ENCODE data around the gene PTBP3.
"Not testable (repeated sequence)": the region's sequence is repeated elsewhere in the genome, so short reads cannot be mapped to it uniquely, and the experiment has no call there.

PTBP3 gene

DNA sequence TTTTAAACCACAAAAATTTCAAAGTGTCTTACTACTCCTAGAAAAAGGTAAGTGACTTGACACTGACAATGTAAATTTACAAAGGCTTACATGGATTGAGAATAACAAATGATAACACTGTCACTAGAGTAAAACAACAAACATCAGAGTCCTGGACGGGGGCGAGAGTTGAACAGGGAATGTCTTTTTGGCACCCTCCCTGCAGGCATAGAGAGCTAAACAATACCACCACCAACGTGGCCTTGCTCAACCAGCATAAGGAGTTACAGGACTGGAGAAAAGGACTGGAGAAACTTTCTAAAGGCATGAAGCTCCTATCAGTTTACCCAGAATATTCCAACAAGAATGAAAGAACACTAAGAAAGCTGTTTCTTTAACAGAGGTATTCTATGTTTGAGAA lies 55.3 kb downstream of the PTBP3 start:
- no peaks in the 10 kb centered on the region for H3K4me1 ChIP-seq (ENCODE audit: control insufficient read depth in 1 of 2, insufficient read depth in 2 of 2, low read length in 2 of 2)
- no peak overlapping the region for H3K27ac ChIP-seq (ENCODE audit: low read depth, low read length)
- H3K9me3 ChIP-seq (ENCODE audit: control insufficient read depth in 1 of 2, low read length in 2 of 2) = no peaks in the 10 kb centered on the region
- H3K4me3 ChIP-seq (ENCODE audit: low read depth in 1 of 2, low read length in 2 of 2) = no peak overlapping the region
- no peak overlapping the region for H3K9ac ChIP-seq (ENCODE audit: low read depth in 1 of 2, low read length in 2 of 2)
- no peaks in the 10 kb centered on the region for H3K27me3 ChIP-seq (ENCODE audit: control insufficient read depth in 1 of 2, insufficient read depth in 2 of 2, low read length in 2 of 2)
- peaks cover 0 to 4% of the 10 kb centered on the region in 2 donors for H3K36me3 ChIP-seq (ENCODE audit: control insufficient read depth in 1 of 2, insufficient read depth in 2 of 2, low read length in 2 of 2)

DNA sequence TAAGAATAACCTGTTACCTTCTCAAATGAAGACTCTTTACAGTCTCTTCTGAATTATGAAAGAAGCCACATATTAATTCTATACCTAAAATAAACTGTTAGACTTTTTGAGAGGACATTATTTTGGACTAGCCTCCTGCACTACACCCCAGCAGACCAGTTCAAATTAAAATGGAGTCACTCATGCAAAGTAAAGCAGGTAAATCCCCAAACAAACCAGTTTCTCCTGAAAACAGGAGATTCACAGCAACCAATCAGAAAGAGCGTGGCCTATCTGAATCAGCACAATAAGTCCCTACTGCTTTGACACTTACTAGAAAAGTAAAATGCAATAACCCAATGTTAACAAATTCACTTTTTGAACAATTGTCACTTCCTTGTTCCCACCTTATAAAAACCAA lies 58.8 kb downstream of the PTBP3 start:
- peaks cover 4 to 7% of the 10 kb centered on the region in 2 donors for H3K36me3 ChIP-seq (ENCODE audit: control insufficient read depth in 1 of 2, insufficient read depth in 2 of 2, low read length in 2 of 2)
- H3K4me3 ChIP-seq (ENCODE audit: low read depth in 1 of 2, low read length in 2 of 2) = no peak overlapping the region
- no peaks in the 10 kb centered on the region for H3K27me3 ChIP-seq (ENCODE audit: control insufficient read depth in 1 of 2, insufficient read depth in 2 of 2, low read length in 2 of 2)
- H3K9me3 ChIP-seq (ENCODE audit: control insufficient read depth in 1 of 2, low read length in 2 of 2) = no peaks in the 10 kb centered on the region
- H3K9ac ChIP-seq (ENCODE audit: low read depth in 1 of 2, low read length in 2 of 2) = no peak overlapping the region
- no peak overlapping the region for H3K27ac ChIP-seq (ENCODE audit: low read depth, low read length)
- no peaks in the 10 kb centered on the region for H3K4me1 ChIP-seq (ENCODE audit: control insufficient read depth in 1 of 2, insufficient read depth in 2 of 2, low read length in 2 of 2)

DNA sequence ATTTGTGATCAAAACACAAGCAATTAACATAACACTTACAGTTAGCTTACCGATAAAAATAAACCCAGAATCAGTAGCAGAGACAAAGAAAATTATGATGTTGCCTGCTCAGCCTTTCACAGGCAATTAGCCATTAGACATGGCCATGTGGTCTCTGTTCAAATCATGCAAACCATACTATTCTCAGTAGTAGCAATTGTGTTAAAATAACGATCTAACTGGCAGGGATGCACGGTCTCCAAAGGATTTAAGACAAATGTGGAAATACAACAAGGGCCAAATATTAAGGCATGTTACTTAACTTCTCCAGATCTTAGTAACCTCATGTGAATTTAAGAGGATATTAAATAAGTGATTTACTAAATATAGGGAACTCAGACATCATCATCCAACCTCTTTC lies 59.5 kb downstream of the PTBP3 start:
- Histone ChIP-seq H3K4me3 (ENCODE audit: low read depth in 1 of 2, low read length in 2 of 2) (no peak overlapping the region), H3K27ac (ENCODE audit: low read depth, low read length) (no peak overlapping the region), H3K9me3 (ENCODE audit: control insufficient read depth in 1 of 2, low read length in 2 of 2) (no peaks in the 10 kb centered on the region), H3K36me3 (ENCODE audit: control insufficient read depth in 1 of 2, insufficient read depth in 2 of 2, low read length in 2 of 2) (peaks cover 4 to 7% of the 10 kb centered on the region in 2 donors), H3K9ac (ENCODE audit: low read depth in 1 of 2, low read length in 2 of 2) (no peak overlapping the region), H3K27me3 (ENCODE audit: control insufficient read depth in 1 of 2, insufficient read depth in 2 of 2, low read length in 2 of 2) (no peaks in the 10 kb centered on the region), H3K4me1 (ENCODE audit: control insufficient read depth in 1 of 2, insufficient read depth in 2 of 2, low read length in 2 of 2) (no peaks in the 10 kb centered on the region)

DNA sequence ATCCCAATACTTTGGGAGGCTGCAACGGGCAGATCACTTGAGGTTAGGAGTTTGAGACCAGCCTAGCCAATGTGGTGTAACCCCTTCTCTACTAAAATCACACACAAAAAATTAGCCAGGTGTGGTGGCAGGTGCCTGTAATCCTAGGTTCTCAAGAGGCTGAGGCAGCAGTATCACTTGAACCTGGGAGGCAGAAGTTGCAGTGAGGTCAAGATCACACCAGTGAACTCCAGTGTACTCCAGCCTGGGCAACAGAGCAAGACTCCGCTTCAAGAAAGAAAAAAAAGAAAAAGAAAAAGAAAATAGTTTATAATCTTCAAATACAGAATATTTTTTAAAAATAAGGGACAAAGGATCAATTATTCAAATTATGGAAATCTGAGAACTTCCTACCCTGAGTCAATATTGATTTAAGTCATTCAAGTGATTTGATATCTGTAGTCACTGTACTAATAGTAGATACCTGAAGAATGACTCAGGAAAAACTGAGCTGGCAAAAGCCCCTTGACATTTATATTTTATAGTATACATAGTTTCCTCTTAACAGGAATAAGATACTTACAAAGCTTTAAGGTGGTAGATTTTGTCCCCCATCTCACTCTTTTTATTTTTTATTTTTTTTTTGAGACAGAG lies 61.8 kb downstream of the PTBP3 start:
- H3K4me3 ChIP-seq (ENCODE audit: low read depth in 1 of 2, low read length in 2 of 2) = no peak overlapping the region
- no peak overlapping the region for H3K27ac ChIP-seq (ENCODE audit: low read depth, low read length)
- H3K4me1 ChIP-seq (ENCODE audit: control insufficient read depth in 1 of 2, insufficient read depth in 2 of 2, low read length in 2 of 2) = no peaks in the 10 kb centered on the region
- H3K9ac ChIP-seq (ENCODE audit: low read depth in 1 of 2, low read length in 2 of 2) = no peak overlapping the region
- no peaks in the 10 kb centered on the region for H3K9me3 ChIP-seq (ENCODE audit: control insufficient read depth in 1 of 2, low read length in 2 of 2)
- peaks cover 4 to 7% of the 10 kb centered on the region in 2 donors for H3K36me3 ChIP-seq (ENCODE audit: control insufficient read depth in 1 of 2, insufficient read depth in 2 of 2, low read length in 2 of 2)
- H3K27me3 ChIP-seq (ENCODE audit: control insufficient read depth in 1 of 2, insufficient read depth in 2 of 2, low read length in 2 of 2) = no peaks in the 10 kb centered on the region

DNA sequence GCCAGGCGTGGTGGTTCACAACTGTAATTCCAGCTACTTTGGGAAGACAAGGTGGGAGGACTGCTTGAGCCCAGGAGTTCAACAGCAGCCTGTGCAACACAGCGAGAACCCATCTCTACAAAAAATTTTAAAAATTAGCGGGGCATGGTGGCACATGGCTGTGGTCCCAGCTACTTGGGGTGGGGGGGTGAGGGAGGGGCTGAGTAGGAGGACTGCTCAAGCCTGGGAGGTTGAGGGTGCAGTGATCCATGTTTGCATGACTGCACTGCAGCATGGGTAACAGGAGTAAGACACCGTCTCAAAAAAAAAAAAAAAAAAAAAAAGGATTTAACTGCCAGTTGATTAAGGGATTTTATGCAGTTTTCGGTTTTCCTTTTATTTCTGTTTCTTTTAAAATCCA lies 65.0 kb downstream of the PTBP3 start:
- H3K27me3 ChIP-seq (ENCODE audit: control insufficient read depth in 1 of 2, insufficient read depth in 2 of 2, low read length in 2 of 2) = no peaks in the 10 kb centered on the region
- H3K9me3 ChIP-seq (ENCODE audit: control insufficient read depth in 1 of 2, low read length in 2 of 2) = no peaks in the 10 kb centered on the region
- H3K4me3 ChIP-seq (ENCODE audit: low read depth in 1 of 2, low read length in 2 of 2) = no peak overlapping the region
- no peaks in the 10 kb centered on the region for H3K4me1 ChIP-seq (ENCODE audit: control insufficient read depth in 1 of 2, insufficient read depth in 2 of 2, low read length in 2 of 2)
- no peak overlapping the region for H3K9ac ChIP-seq (ENCODE audit: low read depth in 1 of 2, low read length in 2 of 2)
- peaks cover 0 to 10% of the 10 kb centered on the region in 2 donors for H3K36me3 ChIP-seq (ENCODE audit: control insufficient read depth in 1 of 2, insufficient read depth in 2 of 2, low read length in 2 of 2)
- no peak overlapping the region for H3K27ac ChIP-seq (ENCODE audit: low read depth, low read length)

DNA sequence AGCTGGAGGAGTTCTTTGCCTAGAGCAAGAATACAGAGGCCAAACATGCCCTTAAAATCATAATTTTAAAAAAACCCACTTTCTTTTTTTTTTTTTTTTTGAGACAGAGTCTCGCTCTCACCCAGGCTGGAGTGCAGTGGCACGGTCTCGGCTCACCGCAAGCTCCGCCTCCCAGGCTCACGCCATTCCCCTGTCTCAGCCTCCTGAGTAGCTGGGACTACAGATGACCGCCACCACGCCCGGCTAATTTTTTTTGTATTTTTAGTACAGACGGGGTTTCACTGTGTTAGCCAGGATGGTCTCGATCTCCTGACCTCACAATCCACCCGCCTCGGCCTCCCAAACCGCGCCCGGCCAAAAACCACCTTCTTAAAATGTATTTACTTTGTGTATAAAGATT lies 66.3 kb downstream of the PTBP3 start:
- H3K9me3 ChIP-seq (ENCODE audit: control insufficient read depth in 1 of 2, low read length in 2 of 2); H3K27me3 ChIP-seq (ENCODE audit: control insufficient read depth in 1 of 2, insufficient read depth in 2 of 2, low read length in 2 of 2); H3K27ac ChIP-seq (ENCODE audit: low read depth, low read length); H3K36me3 ChIP-seq (ENCODE audit: control insufficient read depth in 1 of 2, insufficient read depth in 2 of 2, low read length in 2 of 2); H3K4me1 ChIP-seq (ENCODE audit: control insufficient read depth in 1 of 2, insufficient read depth in 2 of 2, low read length in 2 of 2); H3K4me3 ChIP-seq (ENCODE audit: low read depth in 1 of 2, low read length in 2 of 2); H3K9ac ChIP-seq (ENCODE audit: low read depth in 1 of 2, low read length in 2 of 2): not testable (repeated sequence)

DNA sequence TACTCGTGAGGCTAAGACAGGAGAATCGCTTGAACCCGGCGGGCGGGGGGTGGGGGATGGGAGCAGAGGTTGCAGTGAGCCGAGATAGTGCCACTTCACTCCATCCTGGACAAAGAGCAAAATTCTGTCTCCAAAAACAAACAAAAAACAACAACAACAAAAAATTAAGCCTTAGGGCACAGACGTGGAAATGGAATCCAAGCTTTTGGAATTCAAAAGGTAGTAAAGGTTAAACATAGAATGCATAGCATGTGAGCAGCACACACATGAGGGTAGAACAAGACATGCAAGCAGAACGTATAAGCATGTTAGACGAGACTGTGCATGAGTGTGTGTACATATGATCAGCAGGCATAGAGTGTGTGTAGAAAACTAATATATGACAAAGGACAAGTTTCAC lies 68.0 kb downstream of the PTBP3 start:
- Histone ChIP-seq H3K9ac (ENCODE audit: low read depth in 1 of 2, low read length in 2 of 2) (no peak overlapping the region), H3K4me3 (ENCODE audit: low read depth in 1 of 2, low read length in 2 of 2) (no peak overlapping the region), H3K4me1 (ENCODE audit: control insufficient read depth in 1 of 2, insufficient read depth in 2 of 2, low read length in 2 of 2) (no peaks in the 10 kb centered on the region), H3K36me3 (ENCODE audit: control insufficient read depth in 1 of 2, insufficient read depth in 2 of 2, low read length in 2 of 2) (peaks cover 0 to 12% of the 10 kb centered on the region in 2 donors), H3K9me3 (ENCODE audit: control insufficient read depth in 1 of 2, low read length in 2 of 2) (no peaks in the 10 kb centered on the region), H3K27me3 (ENCODE audit: control insufficient read depth in 1 of 2, insufficient read depth in 2 of 2, low read length in 2 of 2) (no peaks in the 10 kb centered on the region), H3K27ac (ENCODE audit: low read depth, low read length) (no peak overlapping the region)

DNA sequence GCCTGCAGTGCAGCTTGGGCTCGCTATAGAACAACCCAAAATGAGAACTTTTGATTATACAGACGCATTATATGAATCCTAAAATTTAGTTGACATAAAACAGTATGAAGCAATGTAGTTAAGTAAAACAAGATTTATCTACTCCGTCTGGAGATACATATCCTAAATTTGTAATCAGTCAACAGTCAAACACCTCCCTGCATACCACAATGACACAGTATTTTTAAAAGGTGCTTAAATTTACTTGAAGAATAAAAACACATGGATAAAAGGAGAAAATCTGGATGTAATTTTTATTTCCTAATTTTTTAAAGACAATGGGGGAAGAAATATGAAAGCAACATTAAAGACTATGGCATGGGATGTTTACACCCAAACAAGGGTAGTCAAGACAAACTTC lies 70.8 kb downstream of the PTBP3 start:
- Histone ChIP-seq H3K27me3 (ENCODE audit: control insufficient read depth in 1 of 2, insufficient read depth in 2 of 2, low read length in 2 of 2) (no peaks in the 10 kb centered on the region), H3K9ac (ENCODE audit: low read depth in 1 of 2, low read length in 2 of 2) (no peak overlapping the region), H3K27ac (ENCODE audit: low read depth, low read length) (no peak overlapping the region), H3K4me3 (ENCODE audit: low read depth in 1 of 2, low read length in 2 of 2) (no peak overlapping the region), H3K4me1 (ENCODE audit: control insufficient read depth in 1 of 2, insufficient read depth in 2 of 2, low read length in 2 of 2) (no peaks in the 10 kb centered on the region), H3K9me3 (ENCODE audit: control insufficient read depth in 1 of 2, low read length in 2 of 2) (no peaks in the 10 kb centered on the region), H3K36me3 (ENCODE audit: control insufficient read depth in 1 of 2, insufficient read depth in 2 of 2, low read length in 2 of 2) (peaks cover 5 to 22% of the 10 kb centered on the region in 2 donors)

DNA sequence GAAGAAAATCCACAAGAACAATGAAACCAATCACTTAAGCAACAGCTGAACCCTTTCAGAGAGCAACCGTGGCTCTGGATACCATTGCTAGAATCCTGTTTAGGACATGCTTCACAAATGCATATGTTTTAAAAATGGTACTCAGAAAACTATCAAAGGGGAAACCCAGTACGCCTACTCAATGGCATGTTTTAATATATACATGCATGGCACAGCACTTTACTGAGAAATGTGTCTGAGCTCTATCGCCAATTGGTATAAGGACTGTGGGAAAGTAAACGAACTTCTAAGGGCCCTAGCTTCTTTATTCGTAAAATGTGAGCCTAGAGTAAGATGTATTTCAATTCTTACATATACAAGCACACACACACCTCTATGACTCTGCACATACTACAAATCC lies 72.3 kb downstream of the PTBP3 start:
- no peak overlapping the region for H3K4me3 ChIP-seq (ENCODE audit: low read depth in 1 of 2, low read length in 2 of 2)
- peaks cover 5 to 22% of the 10 kb centered on the region in 2 donors for H3K36me3 ChIP-seq (ENCODE audit: control insufficient read depth in 1 of 2, insufficient read depth in 2 of 2, low read length in 2 of 2)
- H3K9me3 ChIP-seq (ENCODE audit: control insufficient read depth in 1 of 2, low read length in 2 of 2) = no peaks in the 10 kb centered on the region
- H3K27ac ChIP-seq (ENCODE audit: low read depth, low read length) = no peak overlapping the region
- H3K4me1 ChIP-seq (ENCODE audit: control insufficient read depth in 1 of 2, insufficient read depth in 2 of 2, low read length in 2 of 2) = no peaks in the 10 kb centered on the region
- no peaks in the 10 kb centered on the region for H3K27me3 ChIP-seq (ENCODE audit: control insufficient read depth in 1 of 2, insufficient read depth in 2 of 2, low read length in 2 of 2)
- H3K9ac ChIP-seq (ENCODE audit: low read depth in 1 of 2, low read length in 2 of 2) = no peak overlapping the region

DNA sequence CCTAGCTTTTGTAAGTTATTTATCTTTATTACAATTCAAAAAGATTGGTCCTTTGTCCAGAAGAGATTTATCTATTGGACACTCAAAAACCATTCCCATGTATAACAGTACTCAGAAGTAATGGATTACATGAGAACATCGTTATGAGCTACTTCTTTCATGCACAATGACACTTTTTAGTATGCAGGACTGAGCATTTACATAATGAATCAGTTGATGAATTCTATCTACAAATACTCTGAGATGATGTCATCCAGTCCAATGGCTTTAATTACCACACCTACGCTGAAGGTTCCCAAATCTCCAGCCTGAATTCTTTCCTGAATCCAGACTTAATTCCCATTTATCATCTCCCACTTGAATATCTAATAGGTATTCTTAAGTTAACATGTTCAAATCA lies 75.3 kb downstream of the PTBP3 start:
- no peak overlapping the region for H3K27ac ChIP-seq (ENCODE audit: low read depth, low read length)
- no peak overlapping the region for H3K4me3 ChIP-seq (ENCODE audit: low read depth in 1 of 2, low read length in 2 of 2)
- no peaks in the 10 kb centered on the region for H3K4me1 ChIP-seq (ENCODE audit: control insufficient read depth in 1 of 2, insufficient read depth in 2 of 2, low read length in 2 of 2)
- peaks cover 5 to 22% of the 10 kb centered on the region in 2 donors for H3K36me3 ChIP-seq (ENCODE audit: control insufficient read depth in 1 of 2, insufficient read depth in 2 of 2, low read length in 2 of 2)
- H3K9ac ChIP-seq (ENCODE audit: low read depth in 1 of 2, low read length in 2 of 2) = no peak overlapping the region
- H3K9me3 ChIP-seq (ENCODE audit: control insufficient read depth in 1 of 2, low read length in 2 of 2) = no peaks in the 10 kb centered on the region
- H3K27me3 ChIP-seq (ENCODE audit: control insufficient read depth in 1 of 2, insufficient read depth in 2 of 2, low read length in 2 of 2) = no peaks in the 10 kb centered on the region

DNA sequence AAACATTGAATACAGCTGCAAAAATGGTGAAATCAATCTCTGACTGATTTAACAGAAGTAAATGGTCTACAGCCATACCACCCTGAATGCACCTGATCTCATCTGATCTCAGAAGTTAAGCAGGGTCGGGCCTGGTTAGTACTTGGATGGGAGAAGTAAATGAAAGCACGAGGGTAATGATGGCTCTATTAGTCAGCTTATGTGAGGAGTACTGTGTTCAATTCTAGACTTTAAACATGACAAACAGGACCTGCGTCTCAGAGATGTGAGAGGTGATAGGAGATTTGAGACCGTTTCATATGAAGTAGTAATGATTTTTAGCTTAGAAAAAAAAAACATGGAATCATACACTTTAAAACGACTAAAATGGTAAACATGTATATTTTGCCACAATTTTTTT lies 81.2 kb downstream of the PTBP3 start:
- Histone ChIP-seq H3K36me3 (ENCODE audit: control insufficient read depth in 1 of 2, insufficient read depth in 2 of 2, low read length in 2 of 2) (peaks cover 8 to 17% of the 10 kb centered on the region in 2 donors), H3K4me1 (ENCODE audit: control insufficient read depth in 1 of 2, insufficient read depth in 2 of 2, low read length in 2 of 2) (no peaks in the 10 kb centered on the region), H3K9me3 (ENCODE audit: control insufficient read depth in 1 of 2, low read length in 2 of 2) (no peaks in the 10 kb centered on the region), H3K27me3 (ENCODE audit: control insufficient read depth in 1 of 2, insufficient read depth in 2 of 2, low read length in 2 of 2) (no peaks in the 10 kb centered on the region), H3K4me3 (ENCODE audit: low read depth in 1 of 2, low read length in 2 of 2) (no peak overlapping the region), H3K9ac (ENCODE audit: low read depth in 1 of 2, low read length in 2 of 2) (no peak overlapping the region), H3K27ac (ENCODE audit: low read depth, low read length) (no peak overlapping the region)
